Lung (tissue), 12 donors: ENCODE measurements around the gene ASTN1. TPM values are rescaled to one million over a fixed set of nuclear protein-coding genes. Genes with fewer than 3 reads are reported as not detected.

Experiments
- ATAC-seq: fragments of 200-7000 bp; cut with Tn5 transposase; one replicate; pipeline ENCODE4 v1.9.1; 2020; ENCODE audit warnings: moderate number of reproducible peaks; ENCODE audit not compliant: insufficient read depth, low FRiP score
- DNase-seq, 3 donors: peaks; one replicate each; pipeline ENCODE4 v3.0.0-alpha.2; 2013 to 2017
- H3K27ac ChIP-seq, 2 donors: one replicate each; pipeline ENCODE4 v1.5.1; 2013; ENCODE audit warnings: mild to moderate bottlenecking in 2 of 2, moderate library complexity in 2 of 2, control low read depth in 1 of 2, inconsistent platforms in 1 of 2, low read depth in 1 of 2, low read length in 1 of 2
- H3K27me3 ChIP-seq, 3 donors: one replicate each; pipeline ENCODE4 v1.5.1; 2013; ENCODE audit warnings: low read length in 2 of 3; ENCODE audit not compliant: control insufficient read depth in 3 of 3, insufficient read depth in 3 of 3
- H3K36me3 ChIP-seq, 4 donors: one replicate each; pipeline ENCODE4 v1.5.1; 2013; ENCODE audit warnings: low read length in 4 of 4, mild to moderate bottlenecking in 1 of 4, moderate library complexity in 1 of 4; ENCODE audit not compliant: control insufficient read depth in 4 of 4, insufficient read depth in 4 of 4
- H3K4me1 ChIP-seq, 5 donors: one replicate each; pipeline ENCODE4 v1.5.1; 2013; ENCODE audit warnings: low read length in 5 of 5, mild to moderate bottlenecking in 2 of 5, moderate library complexity in 1 of 5; ENCODE audit not compliant: control insufficient read depth in 5 of 5, insufficient read depth in 5 of 5
- H3K4me3 ChIP-seq: one replicate; pipeline ENCODE4 v1.5.1; 2013; ENCODE audit warnings: mild to moderate bottlenecking, control low read depth, moderate library complexity
- H3K9ac ChIP-seq, 2 donors: one replicate each; pipeline ENCODE4 v1.5.1; 2013; ENCODE audit warnings: low read length in 2 of 2, control low read depth in 1 of 2; ENCODE audit not compliant: insufficient read depth in 1 of 2
- H3K9me3 ChIP-seq, 4 donors: one replicate each; pipeline ENCODE4 v1.5.1; 2013; ENCODE audit warnings: low read length in 3 of 4, mild to moderate bottlenecking in 1 of 4, moderate library complexity in 1 of 4; ENCODE audit not compliant: control insufficient read depth in 4 of 4, insufficient read depth in 3 of 4
- WGBS, 2 donors: extraction: QIAGEN DNeasy Blood & Tissue Kit; methylation state at CpG; one replicate each; pipeline ENCODE4 v1.1.7; 2013; 5-methylcytosine and 5-hydroxymethylcytosine counted together
- polyA plus RNA-seq, 2 donors: library from polyadenylated mRNA; stranded (reverse); fragments of 200-250 nt; gene quantifications; one replicate each; pipeline ENCODE4 v1.2.1, GENCODE V29; 2013
- total RNA-seq, 2 donors: library from RNA; depleted of rRNA in 1 of 2; stranded (reverse); fragments of >200 nt in 1 of 2; gene quantifications; one replicate each; pipeline ENCODE4 v1.2.1, GENCODE V29; 2014 to 2021
- TF ChIP-seq, protein P1 (sequence below): IDR thresholded peaks from 2 replicates; pipeline ENCODE4 v1.5.1; 2012; ENCODE audit warnings: mild to moderate bottlenecking; ENCODE audit errors: control extremely low read depth, extremely low read depth
- donor health status: control.
- donor health status: control.
- donor health status: Bipolar disorder and iron deficiency.
- donor health status: healthy.
- donor health status: DM: yes; HTN: yes; CAD: no.

The ASTN1 gene
- total and polyA plus RNA-seq, 4 donors = 0.03 to 3.6 (median 0.08) TPM

DNA sequence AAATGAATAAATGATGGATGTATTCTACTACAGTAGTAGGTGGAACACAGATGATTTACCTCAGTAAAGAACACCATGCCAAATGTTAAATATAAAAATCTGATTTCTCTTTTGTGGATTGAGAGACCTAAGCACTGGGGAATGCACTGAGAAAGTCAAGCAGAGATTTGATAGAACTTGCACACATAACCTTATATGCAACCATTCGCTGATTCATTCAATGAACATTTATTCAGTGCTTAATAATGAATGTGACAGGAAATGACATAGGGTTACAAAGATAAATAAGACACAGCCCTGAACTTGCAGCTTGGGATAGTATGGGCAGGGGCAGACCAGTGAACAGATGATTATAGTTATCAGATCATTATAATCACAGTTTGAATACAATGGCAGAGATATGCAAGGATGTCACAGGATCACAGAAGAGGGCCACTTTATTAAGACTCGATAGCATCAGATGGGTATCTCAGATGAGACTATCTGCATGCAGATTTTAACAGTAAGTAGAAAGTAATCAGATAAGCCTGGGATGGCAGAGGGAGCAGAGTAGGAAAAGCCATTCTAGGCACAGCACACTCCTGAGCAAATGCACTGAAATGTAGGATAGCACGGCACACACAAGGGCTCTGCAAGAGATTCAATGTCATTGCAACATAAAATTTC, 169.4 kb downstream of the ASTN1 start:
- WGBS, 2 donors = 63 to 71% methylated on average over 3 of the region's 3 CpGs
- H3K9me3 ChIP-seq = peaks cover 0 to 3% (median 0%) of the 10 kb centered on the region in 4 donors

DNA sequence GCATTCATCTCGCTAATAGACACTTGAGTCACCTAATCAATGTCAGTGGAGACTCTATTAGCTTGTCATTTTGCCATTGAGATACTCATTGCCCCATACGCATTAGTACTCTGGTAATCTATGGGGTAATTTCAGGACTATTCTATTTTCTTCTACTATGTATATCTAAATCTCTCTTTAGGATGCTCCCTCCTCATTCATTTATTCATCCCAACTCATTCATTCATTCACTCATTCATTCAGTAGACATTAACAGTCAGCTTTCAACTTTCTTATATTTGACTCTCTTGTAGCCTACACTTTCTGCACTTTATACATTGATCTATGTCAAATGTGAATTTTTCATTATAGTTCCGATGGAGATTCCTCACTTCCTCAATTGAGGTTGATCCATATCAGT, 170.9 kb downstream of the ASTN1 start:
- no peaks in the 10 kb centered on the region for H3K27me3 ChIP-seq
- TF ChIP-seq, protein P1, sequence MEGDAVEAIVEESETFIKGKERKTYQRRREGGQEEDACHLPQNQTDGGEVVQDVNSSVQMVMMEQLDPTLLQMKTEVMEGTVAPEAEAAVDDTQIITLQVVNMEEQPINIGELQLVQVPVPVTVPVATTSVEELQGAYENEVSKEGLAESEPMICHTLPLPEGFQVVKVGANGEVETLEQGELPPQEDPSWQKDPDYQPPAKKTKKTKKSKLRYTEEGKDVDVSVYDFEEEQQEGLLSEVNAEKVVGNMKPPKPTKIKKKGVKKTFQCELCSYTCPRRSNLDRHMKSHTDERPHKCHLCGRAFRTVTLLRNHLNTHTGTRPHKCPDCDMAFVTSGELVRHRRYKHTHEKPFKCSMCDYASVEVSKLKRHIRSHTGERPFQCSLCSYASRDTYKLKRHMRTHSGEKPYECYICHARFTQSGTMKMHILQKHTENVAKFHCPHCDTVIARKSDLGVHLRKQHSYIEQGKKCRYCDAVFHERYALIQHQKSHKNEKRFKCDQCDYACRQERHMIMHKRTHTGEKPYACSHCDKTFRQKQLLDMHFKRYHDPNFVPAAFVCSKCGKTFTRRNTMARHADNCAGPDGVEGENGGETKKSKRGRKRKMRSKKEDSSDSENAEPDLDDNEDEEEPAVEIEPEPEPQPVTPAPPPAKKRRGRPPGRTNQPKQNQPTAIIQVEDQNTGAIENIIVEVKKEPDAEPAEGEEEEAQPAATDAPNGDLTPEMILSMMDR = no peak
- peaks cover 0 to 3% (median 0%) of the 10 kb centered on the region in 4 donors for H3K9me3 ChIP-seq
- no peak overlapping the region for H3K4me3 ChIP-seq
- no peak overlapping the region for H3K9ac ChIP-seq
- no peak overlapping the region for H3K27ac ChIP-seq
- H3K36me3 ChIP-seq = no peaks in the 10 kb centered on the region
- H3K4me1 ChIP-seq = peaks cover 0 to 3% (median 0%) of the 10 kb centered on the region in 5 donors
- WGBS, 2 donors = 84 to 86% methylated on average over 3 of the region's 3 CpGs
- ATAC-seq (no peak), DNase-seq (no peak)

More for the DNA sequence above, 169.4 kb downstream of the ASTN1 start:
- Histone ChIP-seq H3K27me3 (no peaks in the 10 kb centered on the region), H3K27ac (no peak overlapping the region), H3K9ac (no peak overlapping the region), H3K4me3 (no peak overlapping the region), H3K36me3 (no peaks in the 10 kb centered on the region), H3K4me1 (no peaks in the 10 kb centered on the region)
- ATAC-seq = no peak
- TF ChIP-seq, protein P1 = no peak
- DNase-seq = no peak

DNA sequence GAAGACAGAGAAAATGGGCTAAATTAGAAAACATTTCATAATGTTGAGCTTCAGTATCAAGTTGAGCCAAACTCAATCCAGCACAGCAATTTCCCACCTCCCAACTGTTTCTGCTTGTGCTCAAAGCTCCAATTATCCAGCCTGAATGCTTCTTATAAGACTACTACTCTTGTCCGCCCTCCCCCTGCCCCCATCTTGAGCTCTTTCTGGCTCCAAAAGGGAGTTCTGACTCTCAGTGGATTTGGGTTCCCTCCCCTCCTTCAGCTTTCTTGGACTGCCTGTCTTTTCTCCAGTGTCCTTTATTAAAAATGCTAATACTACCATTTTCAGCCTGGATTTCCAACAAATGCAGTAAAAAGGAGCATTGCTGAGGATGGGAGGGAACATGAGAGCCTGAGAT, 174.8 kb downstream of the ASTN1 start:
- TF ChIP-seq, protein P1 = no peak
- Histone ChIP-seq H3K36me3 (no peaks in the 10 kb centered on the region), H3K27ac (no peak overlapping the region), H3K9me3 (no peaks in the 10 kb centered on the region), H3K4me3 (no peak overlapping the region), H3K4me1 (peaks cover 0 to 9% (median 0%) of the 10 kb centered on the region in 5 donors), H3K9ac (no peak overlapping the region), H3K27me3 (no peaks in the 10 kb centered on the region)
- 88 to 89% methylated on average over 1 of the region's 1 CpG for WGBS, 2 donors
- peak in 1 of 3 donors; percentile 33 for DNase-seq
- no peak for ATAC-seq

DNA sequence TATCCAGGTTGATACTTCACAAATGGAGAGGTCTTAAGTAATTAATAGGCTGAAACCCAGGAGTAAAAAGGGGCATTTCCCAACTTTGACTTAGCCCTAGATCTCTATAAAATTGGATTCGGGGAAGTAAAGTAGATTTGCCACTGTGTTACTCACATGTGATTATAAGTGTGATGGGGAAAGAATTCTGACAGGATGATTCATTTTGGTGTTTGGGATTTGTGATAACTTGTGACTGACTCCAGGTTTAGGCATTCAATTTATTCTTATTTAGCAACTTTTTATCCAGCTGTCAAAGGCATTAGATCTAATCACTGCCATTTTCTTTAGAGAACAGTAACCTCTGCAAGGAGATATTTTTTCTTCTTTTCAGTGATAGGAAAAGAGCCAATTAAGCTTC, 175.5 kb downstream of the ASTN1 start:
- TF ChIP-seq, protein P1 = no peak
- Histone ChIP-seq H3K4me1 (peaks cover 0 to 9% (median 0%) of the 10 kb centered on the region in 5 donors), H3K9me3 (no peaks in the 10 kb centered on the region), H3K27me3 (no peaks in the 10 kb centered on the region), H3K4me3 (no peak overlapping the region), H3K36me3 (no peaks in the 10 kb centered on the region), H3K27ac (no peak overlapping the region), H3K9ac (no peak overlapping the region)
- ATAC-seq (no peak), DNase-seq (no peak)
- WGBS, 2 donors = 76 to 79% methylated on average over 1 of the region's 1 CpG
